Cardiac fibroblast (primary cell): ENCODE results near the gene CAMSAP1.

ENCODE experiments used
- DNase-seq, 2 donors: peaks; one replicate each; pipeline versions ENCODE4 v3.0.0 to v3.0.0-alpha.2; 2010; ENCODE audit warnings: low read depth in 2 of 2
- H3K4me3 ChIP-seq, 2 donors: replicated peaks in 1 of 2; 1 replicate in 1 of 2; 2 replicates in 1 of 2; pipeline ENCODE4 v1.5.1; 2011; ENCODE audit warnings: low read depth in 2 of 2, low read length in 2 of 2, mild to moderate bottlenecking in 2 of 2, moderate library complexity in 1 of 2
- TF ChIP-seq, protein P1 (sequence below): IDR thresholded peaks from one replicate; pipeline ENCODE4 v1.5.1; 2011; ENCODE audit warnings: low read depth, mild to moderate bottlenecking, low read length, inconsistent platforms

CAMSAP1 gene

GRCh38 chr9:135762921-135763320 is 144.4 kb downstream of the CAMSAP1 start:
- TF ChIP-seq, protein P1, sequence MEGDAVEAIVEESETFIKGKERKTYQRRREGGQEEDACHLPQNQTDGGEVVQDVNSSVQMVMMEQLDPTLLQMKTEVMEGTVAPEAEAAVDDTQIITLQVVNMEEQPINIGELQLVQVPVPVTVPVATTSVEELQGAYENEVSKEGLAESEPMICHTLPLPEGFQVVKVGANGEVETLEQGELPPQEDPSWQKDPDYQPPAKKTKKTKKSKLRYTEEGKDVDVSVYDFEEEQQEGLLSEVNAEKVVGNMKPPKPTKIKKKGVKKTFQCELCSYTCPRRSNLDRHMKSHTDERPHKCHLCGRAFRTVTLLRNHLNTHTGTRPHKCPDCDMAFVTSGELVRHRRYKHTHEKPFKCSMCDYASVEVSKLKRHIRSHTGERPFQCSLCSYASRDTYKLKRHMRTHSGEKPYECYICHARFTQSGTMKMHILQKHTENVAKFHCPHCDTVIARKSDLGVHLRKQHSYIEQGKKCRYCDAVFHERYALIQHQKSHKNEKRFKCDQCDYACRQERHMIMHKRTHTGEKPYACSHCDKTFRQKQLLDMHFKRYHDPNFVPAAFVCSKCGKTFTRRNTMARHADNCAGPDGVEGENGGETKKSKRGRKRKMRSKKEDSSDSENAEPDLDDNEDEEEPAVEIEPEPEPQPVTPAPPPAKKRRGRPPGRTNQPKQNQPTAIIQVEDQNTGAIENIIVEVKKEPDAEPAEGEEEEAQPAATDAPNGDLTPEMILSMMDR: no peak
- DNase-seq: no peak
- no peak overlapping the region for H3K4me3 ChIP-seq

- no peak overlapping the region for H3K4me3 ChIP-seq
- DNase-seq: no peak
- TF ChIP-seq, protein P1: no peak
Observed at GRCh38 chr9:135761845-135762168, 145.5 kb downstream of the CAMSAP1 start.

GRCh38 chr9:135761150-135761844 is 146.0 kb downstream of the CAMSAP1 start:
- no peak overlapping the region for H3K4me3 ChIP-seq
- TF ChIP-seq, protein P1: no peak

DNA sequence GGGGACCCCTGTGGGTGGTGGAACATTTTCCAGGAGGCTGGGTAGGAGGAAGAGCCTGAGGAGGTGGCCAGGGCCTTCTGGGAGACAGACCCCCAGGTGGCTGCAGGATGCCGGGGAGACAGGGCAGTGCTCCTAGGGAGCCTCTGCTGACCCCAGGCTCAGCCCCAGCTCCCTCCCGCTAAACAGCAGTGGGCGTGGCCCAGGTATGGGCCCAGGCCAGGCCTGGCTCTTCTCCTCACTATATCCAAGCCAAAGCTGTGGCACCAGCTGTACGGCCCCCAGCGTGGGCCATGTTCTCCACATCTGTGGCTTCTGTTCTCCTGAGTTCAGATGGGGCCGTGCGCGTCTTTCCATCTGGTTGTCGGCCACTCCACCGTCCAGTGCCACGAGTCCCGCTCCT is 146.9 kb downstream of the CAMSAP1 start:
- DNase-seq: no peak
- no peak overlapping the region for H3K4me3 ChIP-seq
- TF ChIP-seq, protein P1: no peak

More at GRCh38 chr9:135761150-135761844, 146.0 kb downstream of the CAMSAP1 start:
- no peak for DNase-seq

- TF ChIP-seq, protein P1: no peak
- no peak for DNase-seq
Observed at GRCh38 chr9:135759676-135760300, 147.6 kb downstream of the CAMSAP1 start.

GRCh38 chr9:135758870-135759269 is 148.5 kb downstream of the CAMSAP1 start:
- no peak overlapping the region for H3K4me3 ChIP-seq
- no peak for DNase-seq
- TF ChIP-seq, protein P1: no peak

More at GRCh38 chr9:135759676-135760300, 147.6 kb downstream of the CAMSAP1 start:
- no peak overlapping the region for H3K4me3 ChIP-seq
